HEK293 (cell line): ENCODE data around the gene COX20.

Experiments
- GLI4 ChIP-seq: fragments of 450-650 bp; formaldehyde crosslinking; IDR thresholded peaks from 2 replicates; pipeline ENCODE4 v1.5.1; 2016; ENCODE audit warnings: missing biosample characterization, missing genetic modification characterization
- HIC1 ChIP-seq: fragments of 450-650 bp; formaldehyde crosslinking; IDR thresholded peaks from 2 replicates; pipeline ENCODE4 v1.5.1; 2016; ENCODE audit warnings: missing biosample characterization, missing genetic modification characterization
- IKZF3 ChIP-seq: fragments of 450-650 bp; IDR thresholded peaks from 2 replicates; pipeline ENCODE4 v1.5.0; 2018; ENCODE audit warnings: missing biosample characterization, mild to moderate bottlenecking, missing genetic modification characterization, moderate library complexity
- MYNN ChIP-seq: fragments of 450-650 bp; formaldehyde crosslinking; IDR thresholded peaks from 2 replicates; pipeline ENCODE4 v1.5.1; 2016; ENCODE audit warnings: missing biosample characterization, missing genetic modification characterization, borderline replicate concordance
- PRDM1 ChIP-seq: fragments of 450-650 bp; formaldehyde crosslinking; IDR thresholded peaks from 2 replicates; pipeline ENCODE4; 2016; ENCODE audit warnings: missing biosample characterization, missing genetic modification characterization
- RBAK ChIP-seq: fragments of 450-650 bp; formaldehyde crosslinking; IDR thresholded peaks from 2 replicates; pipeline ENCODE4 v1.5.1; 2016; ENCODE audit warnings: missing biosample characterization, missing genetic modification characterization
- REPIN1 ChIP-seq: fragments of 450-650 bp; formaldehyde crosslinking; IDR thresholded peaks from 2 replicates; pipeline ENCODE4 v1.5.1; 2017; ENCODE audit warnings: missing biosample characterization, missing genetic modification characterization, low read depth
- SCRT1 ChIP-seq: fragments of 450-650 bp; formaldehyde crosslinking; IDR thresholded peaks from 2 replicates; pipeline ENCODE4 v1.5.1; 2016; ENCODE audit warnings: missing biosample characterization, missing genetic modification characterization, borderline replicate concordance
- ZBTB20 ChIP-seq: fragments of 450-650 bp; formaldehyde crosslinking; IDR thresholded peaks from 2 replicates; pipeline ENCODE4 v1.5.1; 2016; ENCODE audit warnings: missing biosample characterization, missing genetic modification characterization
- ZBTB21 ChIP-seq: fragments of 450-650 bp; formaldehyde crosslinking; IDR thresholded peaks from 2 replicates; pipeline ENCODE4 v1.5.1; 2017; ENCODE audit warnings: missing biosample characterization, missing genetic modification characterization
- ZBTB49 ChIP-seq: fragments of 450-650 bp; formaldehyde crosslinking; IDR thresholded peaks from 2 replicates; pipeline ENCODE4 v1.5.1; 2016; ENCODE audit warnings: missing biosample characterization, missing genetic modification characterization, low read depth
- ZBTB6 ChIP-seq: fragments of 450-650 bp; formaldehyde crosslinking; IDR thresholded peaks from 2 replicates; pipeline ENCODE4 v1.5.1; 2017; ENCODE audit warnings: missing biosample characterization, missing genetic modification characterization
- ZFHX2 ChIP-seq: fragments of 450-650 bp; formaldehyde crosslinking; conservative IDR thresholded peaks from 2 replicates; pipeline ENCODE4 v1.5.1; 2016; ENCODE audit warnings: missing biosample characterization, missing genetic modification characterization
- ZFP37 ChIP-seq: fragments of 450-650 bp; formaldehyde crosslinking; IDR thresholded peaks from 2 replicates; pipeline ENCODE4 v1.5.1; 2016; ENCODE audit warnings: missing biosample characterization, missing genetic modification characterization
- ZNF211 ChIP-seq: fragments of 450-650 bp; formaldehyde crosslinking; IDR thresholded peaks from 2 replicates; pipeline ENCODE4 v1.5.1; 2016; ENCODE audit warnings: low read depth, missing biosample characterization, missing genetic modification characterization
- ZNF280D ChIP-seq: fragments of 450-650 bp; formaldehyde crosslinking; IDR thresholded peaks from 2 replicates; pipeline ENCODE4 v1.5.1; 2016; ENCODE audit warnings: missing biosample characterization, missing genetic modification characterization
- ZNF341 ChIP-seq: fragments of 450-650 bp; formaldehyde crosslinking; IDR thresholded peaks from 2 replicates; pipeline ENCODE4; 2016; ENCODE audit warnings: low read depth, missing biosample characterization, missing genetic modification characterization
- ZNF362 ChIP-seq: fragments of 450-650 bp; formaldehyde crosslinking; IDR thresholded peaks from 2 replicates; pipeline ENCODE4 v1.5.1; 2016; ENCODE audit warnings: missing biosample characterization, missing genetic modification characterization
- ZNF426 ChIP-seq: fragments of 450-650 bp; formaldehyde crosslinking; IDR thresholded peaks from 2 replicates; pipeline ENCODE4 v1.5.1; 2017; ENCODE audit warnings: missing biosample characterization, missing genetic modification characterization, mild to moderate bottlenecking, inconsistent platforms, moderate library complexity
- ZNF449 ChIP-seq: fragments of 450-650 bp; formaldehyde crosslinking; IDR thresholded peaks from 2 replicates; pipeline ENCODE4 v1.5.1; 2017; ENCODE audit warnings: missing biosample characterization, mild to moderate bottlenecking, missing genetic modification characterization, moderate library complexity
- ZNF488 ChIP-seq: fragments of 450-650 bp; formaldehyde crosslinking; IDR thresholded peaks from 2 replicates; pipeline ENCODE4 v1.5.1; 2016; ENCODE audit warnings: missing biosample characterization, missing genetic modification characterization
- ZNF510 ChIP-seq: fragments of 450-650 bp; formaldehyde crosslinking; IDR thresholded peaks from 2 replicates; pipeline ENCODE4 v1.5.1; 2018; ENCODE audit warnings: mild to moderate bottlenecking, missing genetic modification characterization, missing biosample characterization; ENCODE audit not compliant: insufficient replicate concordance
- ZNF514 ChIP-seq: fragments of 450-650 bp; formaldehyde crosslinking; IDR thresholded peaks from 2 replicates; pipeline ENCODE4 v1.5.1; 2016; ENCODE audit warnings: missing biosample characterization, missing genetic modification characterization
- ZNF555 ChIP-seq: fragments of 450-650 bp; formaldehyde crosslinking; conservative IDR thresholded peaks from 2 replicates; pipeline ENCODE4 v1.5.1; 2017; ENCODE audit warnings: missing biosample characterization, mild to moderate bottlenecking, missing genetic modification characterization, inconsistent platforms
- ZNF677 ChIP-seq: fragments of 450-650 bp; IDR thresholded peaks from 2 replicates; pipeline ENCODE4 v1.5.0; 2018; ENCODE audit warnings: missing biosample characterization, mild to moderate bottlenecking, missing genetic modification characterization, moderate library complexity
- ZNF707 ChIP-seq: fragments of 450-650 bp; formaldehyde crosslinking; IDR thresholded peaks from 2 replicates; pipeline ENCODE4 v1.5.1; 2016; ENCODE audit warnings: missing biosample characterization, missing genetic modification characterization
- ZNF768 ChIP-seq: fragments of 450-650 bp; formaldehyde crosslinking; IDR thresholded peaks from 2 replicates; pipeline ENCODE4 v1.5.1; 2018; ENCODE audit warnings: missing biosample characterization, mild to moderate bottlenecking, missing genetic modification characterization
- ZNF777 ChIP-seq: fragments of 450-650 bp; formaldehyde crosslinking; IDR thresholded peaks from 2 replicates; pipeline ENCODE4 v1.5.1; 2017; ENCODE audit warnings: missing biosample characterization, missing genetic modification characterization, borderline replicate concordance
- ZNF837 ChIP-seq: fragments of 450-650 bp; formaldehyde crosslinking; IDR thresholded peaks from 2 replicates; pipeline ENCODE4 v1.5.1; 2016; ENCODE audit warnings: missing biosample characterization, missing genetic modification characterization

Gene COX20

GRCh38 chr1:244791061-244791460, 44.4 kb upstream of the COX20 start (continued):
- TF ChIP-seq ZFHX2 (tag by site-specific recombination) = peak; percentile 61
- no peak for TF ChIP-seq ZNF514 (tag by site-specific recombination)
- TF ChIP-seq ZNF211 (tag by site-specific recombination) = no peak
- no peak for TF ChIP-seq ZNF837 (tag by site-specific recombination)
- no peak for TF ChIP-seq IKZF3 (tag by site-specific recombination)
- no peak for TF ChIP-seq REPIN1 (tag by site-specific recombination)
- TF ChIP-seq ZNF341 = no peak
- TF ChIP-seq ZNF280D = no peak
- TF ChIP-seq ZNF488 (tag by site-specific recombination) = no peak
- TF ChIP-seq SCRT1 = no peak
- no peak for TF ChIP-seq ZNF555 (tag by site-specific recombination)
- peak; percentile 54; the same call in 1 of the 2 replicates for TF ChIP-seq ZNF362 (tag by site-specific recombination)
- TF ChIP-seq ZNF449 (tag by site-specific recombination) = no peak
- no peak for TF ChIP-seq ZBTB20 (tag by site-specific recombination)
- no peak for TF ChIP-seq PRDM1 (tag by site-specific recombination)
- no peak for TF ChIP-seq ZNF768 (tag by site-specific recombination)
- TF ChIP-seq ZBTB6 (tag by site-specific recombination) = 0 out of 2 replicates have a peak, but pooled peaks have one; percentile 14
- TF ChIP-seq ZNF426 (tag by site-specific recombination) = no peak
- TF ChIP-seq ZNF707 = no peak
- TF ChIP-seq HIC1 (tag by site-specific recombination) = no peak
- TF ChIP-seq RBAK (tag by site-specific recombination) = no peak
- TF ChIP-seq ZFP37 (tag by site-specific recombination) = 0 out of 2 replicates have a peak, but pooled peaks have one; percentile 35
- no peak for TF ChIP-seq GLI4 (tag by site-specific recombination)
- no peak for TF ChIP-seq ZNF777 (tag by site-specific recombination)
- TF ChIP-seq ZNF677 = no peak
- TF ChIP-seq MYNN (tag by site-specific recombination) = peak; percentile 85
- no peak for TF ChIP-seq ZNF510 (tag by site-specific recombination)
- TF ChIP-seq ZBTB49 (tag by site-specific recombination) = no peak
- TF ChIP-seq ZBTB21 (tag by site-specific recombination) = peak; percentile 14; the same call in 1 of the 2 replicates
